B cell (primary cell): ENCODE measurements around the gene PTPRO. TPM values are rescaled to one million over a fixed set of nuclear protein-coding genes. Genes with fewer than 3 reads are reported as not detected.

Source experiments
- ATAC-seq: fragments of 200-7000 bp; cut with Tn5 transposase; one replicate; pipeline ENCODE4 v1.10.0; 2021; ENCODE audit warnings: low read depth, mild to moderate bottlenecking, moderate number of reproducible peaks, moderate library complexity
- CTCF ChIA-PET: fragments of 350-600 bp; sonication (Branson Sonifier 250); formaldehyde crosslinking; loops from one replicate; lab custom pipeline; 2021; ENCODE audit warnings: antibody characterized with exemption, inconsistent platforms; lab: Charles Lee
- POLR2A ChIA-PET: fragments of 350-600 bp; sonication (Branson Sonifier 250); formaldehyde crosslinking; loops from one replicate; lab custom pipeline; 2021; ENCODE audit warnings: antibody characterized with exemption; lab: Charles Lee
- DNase-seq: peaks from one replicate; pipeline ENCODE4 v3.0.0; 2013
- H2AFZ ChIP-seq: 2 replicates; pipeline ENCODE4 v1.6.1; 2012; ENCODE audit warnings: mild to moderate bottlenecking, low read depth, low read length; ENCODE audit not compliant: insufficient read depth, poor library complexity, severe bottlenecking
- H3K27ac ChIP-seq, 2 donors: 1 replicate in 1 of 2; 2 replicates in 1 of 2; pipeline ENCODE4 v1.5.1; 2012 to 2013; ENCODE audit warnings: low read length in 2 of 2, mild to moderate bottlenecking in 2 of 2, moderate library complexity in 1 of 2
- H3K27me3 ChIP-seq, 4 experiments: fragments of 200-600 bp in 1 of 4; sonication (generic) in 1 of 4; replicated peaks in 1 of 4; 1 replicate in 2 of 4; 2 replicates in 2 of 4; pipeline versions ENCODE4 v1.6.1 to v1.7.0; 2013 to 2016; ENCODE audit warnings: low read length in 3 of 4, mild to moderate bottlenecking in 2 of 4, mixed read lengths in 1 of 4, moderate library complexity in 1 of 4; ENCODE audit not compliant: insufficient read depth in 4 of 4, control insufficient read depth in 3 of 4; ENCODE audit errors: control extremely low read depth in 1 of 4
- H3K36me3 ChIP-seq, 2 experiments: replicated peaks in 1 of 2; 1 replicate in 1 of 2; 2 replicates in 1 of 2; pipeline versions ENCODE4 v1.6.1 to v1.7.1; 2013; ENCODE audit warnings: low read length in 1 of 2; ENCODE audit not compliant: insufficient read depth in 2 of 2, control insufficient read depth in 1 of 2; ENCODE audit errors: control extremely low read depth in 1 of 2, extremely low read depth in 1 of 2
- H3K4me1 ChIP-seq, 2 donors: fragments of 200-600 bp in 1 of 2; sonication (generic) in 1 of 2; 1 replicate in 1 of 2; 2 replicates in 1 of 2; pipeline versions ENCODE4 v1.5.1 to v1.6.1; 2013 to 2017; ENCODE audit warnings: low read length in 2 of 2; ENCODE audit not compliant: control insufficient read depth in 2 of 2, insufficient read depth in 2 of 2
- H3K4me2 ChIP-seq: replicated peaks from 2 replicates; pipeline ENCODE3; 2012; ENCODE audit warnings: mild to moderate bottlenecking, low read depth, low read length; ENCODE audit not compliant: poor library complexity, severe bottlenecking
- H3K4me3 ChIP-seq, 5 experiments: fragments of 200-600 bp in 1 of 5; sonication (generic) in 1 of 5; 1 replicate in 3 of 5; 2 replicates in 2 of 5; pipeline versions ENCODE4 v1.5.1 to v1.7.0; 2011 to 2016; ENCODE audit warnings: low read length in 4 of 5, mild to moderate bottlenecking in 4 of 5, low read depth in 2 of 5, control low read depth in 1 of 5, moderate library complexity in 1 of 5; ENCODE audit not compliant: insufficient read depth in 1 of 5; ENCODE audit errors: control extremely low read depth in 1 of 5, extremely low read depth in 1 of 5
- H3K79me2 ChIP-seq: fragments of 200-600 bp; sonication (generic); one replicate; pipeline ENCODE4 v1.6.0; 2016; ENCODE audit warnings: low read length; ENCODE audit not compliant: control insufficient read depth, insufficient read depth
- H3K9ac ChIP-seq: fragments of 200-600 bp; sonication (generic); 2 replicates; pipeline ENCODE4 v1.6.1; 2017; ENCODE audit warnings: mild to moderate bottlenecking, low read length, moderate library complexity
- H3K9me3 ChIP-seq, 3 donors: one replicate each; pipeline versions ENCODE4 v1.6.1 to v1.7.1; 2013; ENCODE audit warnings: low read length in 2 of 3; ENCODE audit not compliant: control insufficient read depth in 2 of 3, insufficient read depth in 1 of 3; ENCODE audit errors: control extremely low read depth in 1 of 3
- H4K20me1 ChIP-seq: 2 replicates; pipeline ENCODE4 v1.6.0; 2012; ENCODE audit warnings: mild to moderate bottlenecking, low read length; ENCODE audit not compliant: insufficient read depth, control insufficient read depth, poor library complexity, severe bottlenecking
- H3K27ac Mint-ChIP-seq: one replicate; pipeline ENCODE4 v1.8.0; 2021; ENCODE audit warnings: mixed read lengths
- H3K27me3 Mint-ChIP-seq: one replicate; pipeline ENCODE4 v1.8.0; 2021; ENCODE audit warnings: mixed read lengths
- H3K4me1 Mint-ChIP-seq: one replicate; pipeline ENCODE4 v1.8.0; 2021; ENCODE audit warnings: mixed read lengths
- H3K4me3 Mint-ChIP-seq: one replicate; pipeline ENCODE4 v1.8.0; 2021; ENCODE audit warnings: mixed read lengths
- H3K9me3 Mint-ChIP-seq: one replicate; pipeline ENCODE4 v1.8.0; 2022; ENCODE audit warnings: mixed read lengths; ENCODE audit not compliant: insufficient read depth
- CTCF ChIP-seq: fragments of 200-600 bp; IDR thresholded peaks from one replicate; pipeline ENCODE4 v1.8.0; 2022; ENCODE audit warnings: antibody characterized with exemption, mild to moderate bottlenecking
- EZH2 ChIP-seq: IDR thresholded peaks from 2 replicates; pipeline ENCODE4 v1.6.1; 2012; ENCODE audit warnings: borderline replicate concordance, low read depth, mild to moderate bottlenecking, moderate library complexity, low read length; ENCODE audit not compliant: insufficient read depth, poor library complexity, severe bottlenecking
- WGBS: methylation state at CpG from one replicate; pipeline ENCODE4 v1.1.5; 2013; ENCODE audit warnings: missing lambda C conversion rate; ENCODE audit not compliant: insufficient coverage; 5-methylcytosine and 5-hydroxymethylcytosine counted together
- intact Hi-C: fragments of 100-400 bp; cut with micrococcal nuclease; formaldehyde crosslinking; loops from one replicate; pipeline ENCODE4 v1.10.0; 2022
- polyA plus RNA-seq: library from polyadenylated mRNA; depleted of rRNA; stranded (reverse); fragments of >200 nt; gene quantifications from 2 replicates; pipeline ENCODE4 v1.2.3, GENCODE V29; 2012
- total RNA-seq, 2 donors: library from RNA; stranded (reverse); fragments of 120-200 nt in 1 of 2; gene quantifications; 1 replicate in 1 of 2; 2 replicates in 1 of 2; pipeline versions ENCODE4 v1.2.3 to v1.2.4, GENCODE V29; 2013 to 2022

The PTPRO gene
- total and polyA plus RNA-seq, 2 donors (not counting 1 experiment from before 2014, with no cell fraction given): 23.1 to 23.6 TPM

GRCh38 chr12:15580431-15580830 lies 258.1 kb downstream of the PTPRO start:
- Histone ChIP-seq H4K20me1 (no peaks in the 10 kb centered on the region), H3K9me3 (no peaks in the 10 kb centered on the region), H3K27me3 (no peaks in the 10 kb centered on the region), H3K79me2 (no peaks in the 10 kb centered on the region), H2AFZ (no peak overlapping the region), H3K9ac (no peak overlapping the region), H3K27ac (no peak overlapping the region), H3K36me3 (peaks cover 0 to 48% of the 10 kb centered on the region in 2 experiments), H3K4me2 (no peak overlapping the region), H3K4me3 (no peak overlapping the region), H3K4me1 (no peaks in the 10 kb centered on the region)
- H3K4me3 Mint-ChIP-seq: no peak overlapping the region
- H3K27ac Mint-ChIP-seq: no peak overlapping the region
- no peaks in the 10 kb centered on the region for H3K9me3 Mint-ChIP-seq
- intact Hi-C loops: no loop called here
- ATAC-seq (no peak), DNase-seq (no peak)
- H3K4me1 Mint-ChIP-seq: no peaks in the 10 kb centered on the region
- TF ChIP-seq CTCF (no peak), EZH2 (no peak)
- WGBS: no CpG with 5 or more reads among the region's 1 CpG
- ChIA-PET POLR2A (no interaction called here), CTCF (interaction anchor here (1.8 to 11.6 kb wide), 2 partner anchors 20 to 49 kb away, joined by 4 to 702 read pairs; no protein-coding TSS in a partner anchor)
- H3K27me3 Mint-ChIP-seq: no peaks in the 10 kb centered on the region

- ATAC-seq: no peak
- intact Hi-C loops: no loop called here
- Mint-ChIP-seq H3K4me3 (no peak overlapping the region), H3K27ac (no peak overlapping the region), H3K27me3 (no peaks in the 10 kb centered on the region), H3K9me3 (no peaks in the 10 kb centered on the region), H3K4me1 (no peaks in the 10 kb centered on the region)
- Histone ChIP-seq H3K4me1 (no peaks in the 10 kb centered on the region), H3K79me2 (no peaks in the 10 kb centered on the region), H3K27me3 (no peaks in the 10 kb centered on the region), H3K9me3 (no peaks in the 10 kb centered on the region), H3K27ac (no peak overlapping the region), H3K9ac (no peak overlapping the region), H3K36me3 (peaks cover 0 to 53% of the 10 kb centered on the region in 2 experiments), H3K4me2 (no peak overlapping the region), H3K4me3 (no peak overlapping the region), H2AFZ (no peak overlapping the region), H4K20me1 (no peaks in the 10 kb centered on the region)
- ChIA-PET CTCF (interaction anchor here (1.8 to 11.6 kb wide), 2 partner anchors 21 to 50 kb away, joined by 4 to 702 read pairs; no protein-coding TSS in a partner anchor), POLR2A (no interaction called here)
- WGBS: 80% methylated on average over 1 of the region's 6 CpGs
- TF ChIP-seq EZH2: no peak
- no peak for DNase-seq
These were observed 258.7 kb downstream of the PTPRO start for GRCh38 chr12:15581006-15581405.
